Parathyroid adenoma (tissue), 2 donors: ENCODE results near the gene FAM20C.

Source experiments
- H2AFZ ChIP-seq: fragments of 300-600 bp; sonication (generic); one replicate; pipeline ENCODE4 v1.7.0; 2017; ENCODE audit warnings: antibody characterized with exemption, mild to moderate bottlenecking
- H3K27ac ChIP-seq: fragments of 300-600 bp; sonication (generic); one replicate; pipeline ENCODE4 v1.7.0; 2017
- H3K27me3 ChIP-seq: fragments of 300-600 bp; sonication (generic); one replicate; pipeline ENCODE4 v1.7.0; 2017; ENCODE audit warnings: low read length; ENCODE audit not compliant: control insufficient read depth, insufficient read depth
- H3K36me3 ChIP-seq: fragments of 300-600 bp; sonication (generic); one replicate; pipeline ENCODE4 v1.7.0; 2017; ENCODE audit warnings: low read length; ENCODE audit not compliant: control insufficient read depth, insufficient read depth
- H3K4me1 ChIP-seq: fragments of 300-600 bp; sonication (generic); one replicate; pipeline ENCODE4 v1.7.0; 2017; ENCODE audit warnings: control low read depth
- H3K4me2 ChIP-seq: fragments of 300-600 bp; sonication (generic); one replicate; pipeline ENCODE4 v1.7.0; 2017; ENCODE audit warnings: low read length
- H3K4me3 ChIP-seq: fragments of 300-600 bp; sonication (generic); one replicate; pipeline ENCODE4 v1.7.0; 2017; ENCODE audit warnings: low read depth, low read length
- H3K79me2 ChIP-seq: fragments of 300-600 bp; sonication (generic); one replicate; pipeline ENCODE4 v1.7.0; 2017; ENCODE audit warnings: control low read depth
- H3K9ac ChIP-seq: fragments of 300-600 bp; sonication (generic); one replicate; pipeline ENCODE4 v1.7.0; 2017; ENCODE audit warnings: mild to moderate bottlenecking
- H3K9me3 ChIP-seq: fragments of 300-600 bp; sonication (generic); one replicate; pipeline ENCODE4 v1.7.0; 2017; ENCODE audit warnings: low read length; ENCODE audit not compliant: control insufficient read depth
- CTCF ChIP-seq: fragments of 300-600 bp; sonication (generic); IDR thresholded peaks from one replicate; pipeline ENCODE4 v1.7.0; 2017; ENCODE audit warnings: antibody characterized with exemption, mild to moderate bottlenecking
- donor health status: primary hyperparathyroidism.

Gene FAM20C

GRCh38 chr7:273327-273726, 81.0 kb downstream of the FAM20C start:
- no peak overlapping the region for H2AFZ ChIP-seq
- H3K4me3 ChIP-seq, result no peak overlapping the region
- no peaks in the 10 kb centered on the region for H3K79me2 ChIP-seq
- no peaks in the 10 kb centered on the region for H3K9me3 ChIP-seq
- H3K27me3 ChIP-seq, result no peaks in the 10 kb centered on the region
- H3K9ac ChIP-seq, result no peak overlapping the region
- no peaks in the 10 kb centered on the region for H3K36me3 ChIP-seq
- H3K27ac ChIP-seq, result no peak overlapping the region
- no peak for TF ChIP-seq CTCF
- H3K4me1 ChIP-seq, result no peaks in the 10 kb centered on the region
- no peak overlapping the region for H3K4me2 ChIP-seq

- Histone ChIP-seq H3K27ac (no peak overlapping the region), H3K9me3 (no peaks in the 10 kb centered on the region), H3K79me2 (no peaks in the 10 kb centered on the region), H3K4me3 (no peak overlapping the region), H3K27me3 (no peaks in the 10 kb centered on the region), H3K9ac (no peak overlapping the region), H3K36me3 (no peaks in the 10 kb centered on the region), H3K4me2 (no peak overlapping the region), H3K4me1 (no peaks in the 10 kb centered on the region), H2AFZ (no peak overlapping the region)
- TF ChIP-seq CTCF, result no peak
Measured at GRCh38 chr7:274266-274665, 81.9 kb downstream of the FAM20C start.

- H3K79me2 ChIP-seq, result no peaks in the 10 kb centered on the region
- H3K4me1 ChIP-seq, result no peaks in the 10 kb centered on the region
- no peak for TF ChIP-seq CTCF
- no peak overlapping the region for H3K4me3 ChIP-seq
- H3K27me3 ChIP-seq, result no peaks in the 10 kb centered on the region
- H3K9ac ChIP-seq, result no peak overlapping the region
- no peaks in the 10 kb centered on the region for H3K36me3 ChIP-seq
- H3K9me3 ChIP-seq, result no peaks in the 10 kb centered on the region
- H3K4me2 ChIP-seq, result no peak overlapping the region
- no peak overlapping the region for H2AFZ ChIP-seq
- H3K27ac ChIP-seq, result no peak overlapping the region
Measured at GRCh38 chr7:276230-276835, 84.0 kb downstream of the FAM20C start.

GRCh38 chr7:277228-277627, 84.9 kb downstream of the FAM20C start:
- no peaks in the 10 kb centered on the region for H3K9me3 ChIP-seq
- no peak overlapping the region for H3K27ac ChIP-seq
- H3K4me1 ChIP-seq, result no peaks in the 10 kb centered on the region
- no peak overlapping the region for H3K9ac ChIP-seq
- TF ChIP-seq CTCF, result no peak
- no peaks in the 10 kb centered on the region for H3K79me2 ChIP-seq
- no peaks in the 10 kb centered on the region for H3K27me3 ChIP-seq
- no peaks in the 10 kb centered on the region for H3K36me3 ChIP-seq
- H3K4me3 ChIP-seq, result no peak overlapping the region
- H2AFZ ChIP-seq, result no peak overlapping the region
- no peak overlapping the region for H3K4me2 ChIP-seq

GRCh38 chr7:278081-278480, 85.7 kb downstream of the FAM20C start:
- Histone ChIP-seq H3K4me2 (no peak overlapping the region), H2AFZ (no peak overlapping the region), H3K9me3 (no peaks in the 10 kb centered on the region), H3K27me3 (no peaks in the 10 kb centered on the region), H3K79me2 (no peaks in the 10 kb centered on the region), H3K36me3 (no peaks in the 10 kb centered on the region), H3K4me3 (no peak overlapping the region), H3K9ac (no peak overlapping the region), H3K27ac (no peak overlapping the region), H3K4me1 (no peaks in the 10 kb centered on the region)
- no peak for TF ChIP-seq CTCF
